ENCODE data around the gene CD99L2. TPM values are rescaled to one million over a fixed set of nuclear protein-coding genes. Genes with fewer than 3 reads are reported as not detected.

Gene CD99L2, protein sequence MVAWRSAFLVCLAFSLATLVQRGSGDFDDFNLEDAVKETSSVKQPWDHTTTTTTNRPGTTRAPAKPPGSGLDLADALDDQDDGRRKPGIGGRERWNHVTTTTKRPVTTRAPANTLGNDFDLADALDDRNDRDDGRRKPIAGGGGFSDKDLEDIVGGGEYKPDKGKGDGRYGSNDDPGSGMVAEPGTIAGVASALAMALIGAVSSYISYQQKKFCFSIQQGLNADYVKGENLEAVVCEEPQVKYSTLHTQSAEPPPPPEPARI
- 67.2 and 68.0 TPM in 2 replicates for total RNA-seq

DNA sequence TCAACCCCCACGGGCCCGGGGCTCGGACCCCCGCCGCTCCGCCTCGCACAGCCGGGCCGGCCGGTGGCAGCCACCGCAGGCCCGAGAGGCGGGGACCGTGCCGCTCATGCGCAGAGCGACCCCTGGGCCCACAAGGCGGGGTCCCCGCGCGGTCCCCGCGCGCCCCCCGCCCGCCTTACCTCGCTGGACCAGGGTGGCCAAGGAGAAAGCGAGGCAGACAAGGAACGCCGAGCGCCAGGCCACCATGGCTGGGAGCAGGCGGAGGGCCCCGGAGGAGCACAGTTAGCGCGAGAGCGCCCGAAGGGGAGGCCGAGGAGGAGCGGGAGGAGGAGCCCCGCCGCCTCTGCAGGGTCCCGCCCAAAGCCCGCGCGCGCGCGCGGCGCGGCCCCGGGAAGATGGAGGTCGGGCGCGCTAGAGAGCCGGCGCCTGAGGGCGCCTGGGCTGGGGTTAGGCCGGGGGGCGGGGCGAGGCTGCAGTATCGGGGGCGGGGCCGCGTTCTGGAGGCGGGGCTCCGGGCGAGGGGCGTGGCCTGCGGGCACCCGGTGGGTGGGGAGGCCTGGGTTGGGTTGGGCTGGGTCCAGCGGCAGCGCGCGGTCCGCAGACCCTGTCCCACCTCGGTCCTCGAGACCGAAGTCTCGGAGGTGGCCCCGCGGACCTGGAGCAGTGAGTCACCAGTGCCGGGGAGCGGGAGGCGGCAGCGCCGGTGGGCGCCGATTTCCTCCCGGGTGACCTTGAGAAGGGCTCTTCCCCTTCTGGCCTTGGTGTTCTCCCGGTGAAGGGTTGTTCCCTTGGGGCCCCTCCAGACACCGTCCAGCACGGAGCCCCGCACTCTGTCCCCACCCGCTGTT lies at the start of gene CD99L2:
TSS of gene CD99L2 (minus strand) at position 326 of the 848 bp plus-strand sequence. CDS start at position 246, 80 bp downstream.
- no peak for DNase-seq (ENCODE audit: extremely low read depth, low read depth, low spot score)

DNA sequence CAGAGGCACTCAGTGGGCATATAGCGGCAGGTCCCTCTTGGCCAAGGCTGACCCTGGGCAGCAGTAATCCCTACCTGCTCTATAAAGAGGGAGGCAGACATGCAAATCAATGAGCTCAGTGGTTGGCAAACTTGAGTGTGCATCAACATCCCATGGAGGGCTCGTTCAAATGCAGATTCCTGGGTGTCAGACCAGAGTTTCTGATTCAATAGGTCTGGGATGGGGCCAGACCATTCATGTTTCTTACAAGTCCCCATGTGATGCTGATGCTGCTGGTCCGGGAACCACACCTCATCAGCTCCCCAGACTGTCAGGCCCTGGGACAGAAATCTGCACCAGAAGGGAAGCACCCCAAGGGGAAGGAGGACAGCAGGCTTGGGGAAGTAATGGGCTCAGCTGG lies 45.8 kb upstream of the CD99L2 start:
- DNase-seq (ENCODE audit: extremely low read depth, low read depth, low spot score), result no peak

DNA sequence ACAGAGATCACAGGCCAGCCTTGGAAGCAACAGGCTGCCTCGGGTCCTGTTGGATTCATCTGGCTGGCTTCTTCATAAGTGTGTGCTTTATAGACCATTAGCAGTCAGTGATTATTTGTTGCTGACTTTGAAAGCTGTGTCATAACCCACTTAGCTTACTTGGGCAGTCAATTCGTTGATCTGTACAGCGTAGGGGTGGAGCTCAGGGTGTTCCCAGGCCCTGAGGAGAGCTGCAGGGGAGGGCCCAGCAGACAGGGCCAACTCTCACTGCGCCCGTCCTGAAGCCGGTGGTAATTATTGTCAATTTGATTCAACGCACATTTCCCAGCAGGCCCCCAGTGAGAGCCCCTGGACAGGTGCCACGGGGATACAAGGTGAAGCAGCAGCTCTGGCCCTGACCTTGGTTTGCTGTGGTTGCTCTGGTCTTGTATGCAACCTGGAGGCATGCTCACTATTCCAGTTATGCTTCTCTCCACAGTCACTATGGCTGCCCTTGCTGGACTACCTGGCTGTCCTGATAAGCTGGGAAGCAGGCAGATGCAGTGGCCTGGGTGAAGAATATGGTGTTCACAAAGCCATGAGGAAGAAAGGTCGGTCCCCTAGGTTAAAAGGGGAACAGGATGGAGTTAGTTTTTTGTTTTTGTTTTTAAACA lies 44.6 kb upstream of the CD99L2 start:
- no peak for DNase-seq (ENCODE audit: extremely low read depth, low read depth, low spot score)

DNA sequence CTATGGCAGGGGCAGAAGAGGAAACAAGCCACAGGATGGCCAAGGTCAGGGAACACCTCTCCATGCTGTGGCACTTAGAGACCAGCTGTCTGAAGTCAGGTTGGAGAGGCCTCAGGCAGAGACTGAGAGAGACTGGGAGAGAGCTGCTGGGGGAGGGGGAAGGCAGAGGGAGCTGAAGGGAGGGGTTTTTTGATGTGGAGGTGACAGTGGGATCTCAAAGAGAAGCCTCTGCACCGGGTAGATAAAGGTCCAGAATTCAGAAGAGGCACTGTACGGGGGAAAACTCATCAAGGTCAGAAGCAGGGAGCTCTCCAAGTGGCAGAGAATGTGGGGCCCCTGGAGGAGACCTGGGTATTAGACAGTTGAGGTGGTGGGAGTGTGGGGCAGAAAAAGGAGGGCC lies 43.1 kb upstream of the CD99L2 start:
- no peak for DNase-seq (ENCODE audit: extremely low read depth, low read depth, low spot score)

DNA sequence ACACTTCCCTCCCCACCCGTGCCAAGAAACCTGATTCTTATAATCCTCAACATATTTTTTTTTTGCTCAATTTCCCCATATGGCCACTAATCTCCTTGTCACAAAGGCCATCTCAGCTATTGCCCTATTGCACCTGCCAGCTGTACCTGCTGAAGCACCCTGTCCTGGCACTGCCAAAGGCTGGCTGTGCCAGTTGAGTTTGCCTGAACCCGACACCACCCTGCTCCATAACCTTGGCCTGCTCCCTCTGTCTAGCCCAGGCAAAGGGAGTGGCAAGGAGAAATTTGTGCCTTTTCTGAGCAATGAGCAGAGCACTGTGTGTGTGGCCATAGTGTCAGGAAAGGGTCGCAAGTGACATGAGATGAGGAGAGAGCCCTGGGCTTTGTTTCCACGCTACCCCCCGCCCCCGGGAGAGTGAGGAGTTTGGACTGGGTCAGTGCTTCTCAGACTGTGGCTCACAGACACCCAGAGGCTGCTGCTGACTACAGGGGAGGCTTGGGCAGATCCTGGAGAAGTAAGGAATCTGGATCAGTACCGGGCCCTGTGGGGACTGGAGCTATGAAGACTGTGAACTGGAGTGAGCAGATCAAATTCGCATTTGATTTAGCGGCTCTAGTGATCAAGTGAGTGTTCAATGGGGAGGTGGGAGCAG lies 42.5 kb upstream of the CD99L2 start:
- DNase-seq (ENCODE audit: extremely low read depth, low read depth, low spot score), result no peak

DNA sequence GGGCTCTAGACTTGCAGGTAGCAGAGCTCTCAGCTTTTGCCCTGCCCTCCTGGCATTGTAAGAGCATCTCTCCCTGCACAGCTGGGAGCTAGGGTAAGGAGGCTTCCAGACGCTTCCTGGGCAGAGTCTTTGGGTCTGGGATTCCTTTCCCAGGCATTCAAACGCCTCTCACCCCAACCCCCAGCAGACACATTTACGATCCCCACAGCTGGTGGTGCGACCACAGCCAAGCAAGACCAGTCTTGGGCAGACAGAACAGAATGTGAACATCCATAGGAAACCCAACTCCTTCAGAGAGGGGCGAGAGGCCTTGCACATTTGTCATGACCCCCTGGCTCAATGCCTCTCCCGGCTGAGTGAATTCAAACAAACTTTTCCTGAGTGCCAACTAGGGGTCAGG lies 38.1 kb upstream of the CD99L2 start:
- DNase-seq (ENCODE audit: extremely low read depth, low read depth, low spot score), result no peak

DNA sequence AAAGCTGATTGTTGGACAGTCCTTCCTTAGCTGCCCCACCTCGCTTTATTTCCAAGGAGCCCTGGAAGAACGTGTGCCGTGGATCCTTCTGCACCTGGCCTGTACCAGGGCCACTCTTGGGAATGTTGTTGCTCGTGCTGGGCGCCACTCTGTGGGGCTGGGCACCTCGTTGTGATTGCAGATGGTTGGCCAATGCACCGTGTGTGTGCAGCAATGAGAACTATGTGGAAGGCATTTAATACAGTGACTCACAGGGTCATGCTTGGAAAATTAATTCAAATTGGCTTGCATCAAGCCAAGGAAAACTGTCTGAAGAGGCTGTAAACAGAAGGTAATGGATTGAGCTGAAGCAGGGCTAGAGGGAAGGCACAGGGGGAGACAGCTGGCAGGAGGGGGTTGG lies 37.0 kb upstream of the CD99L2 start:
- no peak for DNase-seq (ENCODE audit: extremely low read depth, low read depth, low spot score)

DNA sequence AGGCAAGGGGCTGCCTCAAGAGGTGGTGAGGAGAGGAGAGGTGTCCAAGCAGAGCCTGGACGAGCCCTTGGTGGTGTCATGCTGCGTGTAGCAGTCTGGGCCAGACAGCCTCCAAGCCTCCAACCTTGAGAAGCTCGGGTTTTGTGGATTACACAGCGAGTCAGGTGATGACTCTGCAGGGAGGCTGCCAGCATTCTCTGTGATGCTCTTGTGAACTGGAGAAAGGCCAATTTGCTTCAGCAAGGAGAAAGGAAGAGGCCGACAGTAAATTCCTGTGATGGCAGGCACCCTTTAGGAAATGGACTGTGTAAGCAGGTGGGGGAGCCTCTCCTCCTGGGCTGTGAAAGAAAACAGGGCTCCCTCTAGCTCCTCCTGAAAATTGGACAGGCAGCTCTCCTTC lies 36.0 kb upstream of the CD99L2 start:
- DNase-seq (ENCODE audit: extremely low read depth, low read depth, low spot score), result no peak

DNA sequence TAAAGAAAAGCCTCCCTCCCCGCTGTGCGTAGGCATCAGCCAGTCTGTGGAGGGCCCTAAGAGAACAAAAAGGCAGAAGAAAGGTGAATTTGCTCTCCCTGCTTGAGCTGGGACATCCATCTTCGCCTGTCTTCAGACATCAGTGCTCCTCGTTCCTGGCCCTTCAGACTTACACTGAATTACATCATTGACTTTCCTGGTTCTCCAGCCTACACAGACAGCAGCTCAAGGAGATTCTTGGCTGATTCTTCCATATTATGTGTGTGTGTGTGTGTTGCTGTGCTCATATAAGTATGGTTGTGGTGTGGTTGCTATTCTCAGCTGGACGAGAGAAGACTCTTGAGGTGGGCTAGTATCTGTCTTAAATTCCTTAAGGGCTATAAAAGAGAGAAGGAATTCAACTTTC lies 35.5 kb upstream of the CD99L2 start:
- DNase-seq (ENCODE audit: extremely low read depth, low read depth, low spot score), result no peak

DNA sequence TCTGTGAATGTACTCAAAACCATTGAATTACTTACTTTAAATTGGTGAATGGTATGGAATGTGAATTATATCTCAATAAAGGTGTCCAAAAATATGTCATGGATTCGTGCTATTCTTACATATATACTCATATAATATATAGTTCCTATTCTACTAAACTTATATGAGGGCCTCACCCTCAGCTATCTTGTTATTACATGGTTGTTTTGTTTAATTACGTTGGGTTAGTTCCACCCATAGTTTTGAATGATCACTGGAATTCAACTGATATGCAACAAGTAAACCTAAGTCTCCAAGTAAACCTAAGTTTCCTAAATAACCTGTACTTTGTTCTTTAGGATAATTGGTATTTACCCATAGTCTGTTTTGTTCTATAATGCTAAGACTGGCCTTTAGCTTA lies 30.6 kb upstream of the CD99L2 start:
- DNase-seq (ENCODE audit: extremely low read depth, low read depth, low spot score), result no peak

DNA sequence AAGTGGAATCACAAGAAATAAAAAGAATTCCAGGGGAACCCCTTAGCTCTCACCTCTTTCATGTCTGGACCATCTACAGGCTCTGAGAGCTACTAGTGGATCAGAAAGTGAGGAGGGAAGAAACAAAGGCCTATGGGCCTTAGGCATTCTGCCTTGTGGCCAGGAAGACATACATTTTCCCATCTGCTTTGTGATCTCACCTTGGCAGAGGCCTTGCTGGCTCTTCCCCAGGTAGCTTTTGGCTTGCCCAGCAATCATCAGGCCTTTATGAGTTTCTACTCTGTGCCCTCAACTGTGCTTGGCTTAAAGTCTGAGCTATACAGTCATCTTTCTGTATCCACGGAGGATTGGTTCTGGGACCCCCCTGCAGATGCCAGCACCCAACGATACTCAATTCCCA lies 28.3 kb upstream of the CD99L2 start:
- no peak for DNase-seq (ENCODE audit: extremely low read depth, low read depth, low spot score)

DNA sequence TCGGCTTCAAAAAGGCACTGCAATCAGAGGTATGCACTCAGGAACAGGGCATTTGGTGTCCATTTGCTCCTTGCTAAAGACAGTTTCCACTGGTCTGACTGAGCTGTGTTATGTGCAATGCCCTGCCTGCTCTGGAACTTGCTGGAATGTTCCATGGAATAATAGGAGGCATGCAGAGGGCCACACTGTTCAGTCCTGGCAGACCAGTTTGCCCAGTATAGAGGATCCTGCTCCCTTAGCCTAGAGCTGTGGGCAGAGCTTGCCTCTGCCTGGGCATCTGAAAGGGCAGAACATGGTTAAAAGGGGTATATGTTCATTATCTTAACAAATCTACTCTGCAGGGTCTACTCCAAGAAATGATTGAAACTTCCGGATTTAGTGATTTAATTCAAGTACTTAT lies 27.8 kb upstream of the CD99L2 start:
- DNase-seq (ENCODE audit: extremely low read depth, low read depth, low spot score), result no peak

DNA sequence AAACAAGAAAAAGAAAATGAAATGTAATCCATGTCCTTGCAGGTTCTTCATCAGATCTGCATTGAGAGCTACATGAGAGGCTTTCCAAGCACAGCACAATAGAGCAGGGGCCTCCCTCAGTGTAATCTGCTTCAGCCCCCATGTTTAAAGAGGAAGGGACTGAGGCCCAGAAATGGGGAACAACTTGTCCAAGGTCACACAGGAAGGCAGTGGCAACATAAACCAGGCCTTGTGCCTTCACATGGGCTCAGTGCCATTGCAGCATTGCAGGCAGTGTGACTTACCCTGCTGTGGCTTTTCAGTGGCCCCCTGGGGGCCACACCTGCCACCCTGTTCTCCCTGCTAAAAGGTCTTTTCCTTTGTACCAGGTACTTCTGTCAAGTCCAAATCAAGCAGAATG lies 20.9 kb upstream of the CD99L2 start:
- DNase-seq (ENCODE audit: extremely low read depth, low read depth, low spot score), result no peak

DNA sequence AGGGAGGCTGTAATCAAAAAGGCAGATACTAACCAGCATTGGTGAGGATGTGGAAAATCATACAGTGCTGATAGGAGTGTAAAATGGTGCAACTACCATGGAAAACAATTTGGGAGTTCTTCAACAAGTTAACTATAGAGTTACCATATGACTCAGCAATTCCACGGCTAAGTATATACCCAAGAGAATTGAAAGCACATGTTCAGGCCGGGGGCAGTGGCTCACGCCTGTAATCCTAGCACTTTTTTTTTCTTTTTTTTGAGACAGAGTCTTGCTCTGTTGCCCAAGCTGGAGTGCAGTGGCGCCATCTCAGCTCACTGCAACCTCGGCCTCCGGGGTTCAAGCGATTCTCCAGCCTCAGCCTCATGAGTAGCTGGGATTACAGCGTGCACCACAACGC lies 15.0 kb upstream of the CD99L2 start:
- DNase-seq (ENCODE audit: extremely low read depth, low read depth, low spot score), result no peak

DNA sequence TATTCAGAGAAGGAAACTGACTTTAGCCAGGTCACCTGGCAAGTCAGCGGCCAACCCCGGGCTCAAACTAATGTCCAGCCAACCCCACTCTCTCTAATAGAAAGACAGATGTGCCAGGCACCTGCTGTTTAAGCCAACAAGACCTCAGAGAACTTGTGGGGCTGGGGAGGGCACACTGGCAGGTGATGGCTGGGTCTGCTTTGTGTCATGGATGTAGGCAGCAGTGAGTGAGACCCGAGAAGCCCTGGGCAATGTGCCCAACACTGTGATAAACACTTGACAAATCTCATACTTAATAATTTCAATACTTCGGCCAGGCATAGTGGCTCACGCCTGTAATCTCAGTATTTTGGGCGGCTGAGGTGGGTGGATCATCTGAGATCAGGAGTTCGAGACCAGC lies 9.0 kb upstream of the CD99L2 start:
- no peak for DNase-seq (ENCODE audit: extremely low read depth, low read depth, low spot score)

DNA sequence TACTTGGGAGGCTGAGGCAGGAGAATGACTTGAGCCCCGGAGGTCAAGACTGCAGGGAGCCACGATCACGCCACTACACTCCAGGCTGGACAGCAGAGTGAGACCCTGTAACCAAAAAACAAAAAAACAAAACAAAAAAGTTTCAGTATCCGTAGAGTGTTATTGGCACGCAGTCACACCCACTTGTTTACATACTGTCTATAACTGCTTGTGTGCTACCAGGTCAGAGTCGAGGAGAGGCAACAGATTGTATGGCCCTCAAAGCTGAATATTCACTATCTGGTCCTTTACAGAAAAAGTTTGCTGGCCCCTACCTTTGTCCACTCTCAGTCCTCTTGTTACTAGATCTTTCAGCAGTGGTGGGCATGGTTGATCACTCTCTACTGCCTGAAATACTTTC lies 8.2 kb upstream of the CD99L2 start:
- no peak for DNase-seq (ENCODE audit: extremely low read depth, low read depth, low spot score)

DNA sequence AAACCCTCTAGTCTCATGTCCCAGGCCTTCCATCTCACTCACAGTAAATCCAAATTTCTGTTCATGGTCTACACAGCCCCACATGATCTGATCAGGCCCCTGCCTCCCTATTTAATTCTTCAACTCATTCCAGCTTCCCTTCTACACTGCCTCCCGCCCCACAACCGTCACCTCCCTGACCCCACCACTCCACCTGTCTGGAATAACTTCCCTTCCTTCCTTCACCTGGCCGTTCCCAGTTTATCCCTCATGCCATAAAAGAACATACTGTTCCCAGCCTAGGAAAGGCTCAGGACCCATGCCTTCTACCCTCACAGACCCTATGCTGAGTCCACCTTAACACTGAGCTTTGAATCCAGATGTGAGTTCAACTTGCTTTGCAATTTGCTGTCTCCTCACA lies 6.8 kb upstream of the CD99L2 start:
- DNase-seq (ENCODE audit: extremely low read depth, low read depth, low spot score), result no peak

DNA sequence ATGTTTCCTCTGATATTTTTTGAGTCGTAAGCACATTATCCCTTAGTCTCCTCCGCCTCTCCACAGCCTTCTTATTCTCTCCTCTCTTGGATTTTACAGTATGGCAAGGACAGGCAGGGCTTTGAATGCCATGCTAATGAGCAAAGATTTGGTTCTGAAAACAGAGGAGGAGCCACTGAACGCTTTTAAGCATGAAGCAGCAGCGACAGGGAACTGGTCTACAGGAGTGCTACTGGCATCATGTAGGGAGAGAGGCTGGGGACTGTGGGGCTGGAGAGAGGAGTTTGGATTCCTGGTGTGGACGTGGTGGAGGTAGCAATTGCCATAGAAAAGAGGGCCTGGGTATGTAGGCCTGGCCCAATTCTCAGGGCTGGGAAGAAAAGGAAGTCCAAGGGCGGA lies 4.6 kb upstream of the CD99L2 start:
- DNase-seq (ENCODE audit: extremely low read depth, low read depth, low spot score), result no peak

DNA sequence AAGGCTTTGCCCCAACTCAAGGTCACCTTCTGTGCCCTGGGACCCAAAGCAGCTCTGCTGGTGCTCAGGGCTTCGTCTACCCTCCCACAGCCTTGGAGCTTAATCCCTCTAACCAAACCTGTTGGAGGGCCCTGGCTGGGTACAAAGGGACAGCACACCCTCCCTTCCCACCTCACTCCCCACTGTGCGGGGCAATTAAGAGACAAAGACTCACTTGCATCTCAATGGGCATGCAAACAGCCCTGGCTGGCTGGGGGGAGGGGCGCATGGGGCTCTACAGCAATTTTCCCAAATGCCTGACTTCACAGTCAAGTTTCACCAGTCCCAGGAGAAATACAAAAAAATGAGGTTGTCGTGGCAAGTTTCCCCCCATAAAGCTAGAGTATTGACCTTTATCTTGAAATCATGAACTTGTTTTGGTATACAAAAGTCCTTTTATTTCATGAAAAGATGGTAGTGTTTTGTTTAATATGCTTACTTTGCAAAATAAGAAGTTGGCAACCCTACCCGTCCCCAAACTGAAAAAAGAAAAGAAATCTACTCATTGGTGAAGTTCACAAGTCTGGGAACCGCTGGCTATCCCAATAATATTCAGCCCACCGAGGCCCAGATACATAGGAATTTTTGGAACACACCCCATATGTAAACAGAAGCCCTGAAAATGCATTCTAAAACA lies 4.1 kb upstream of the CD99L2 start:
- DNase-seq (ENCODE audit: extremely low read depth, low read depth, low spot score), result no peak

DNA sequence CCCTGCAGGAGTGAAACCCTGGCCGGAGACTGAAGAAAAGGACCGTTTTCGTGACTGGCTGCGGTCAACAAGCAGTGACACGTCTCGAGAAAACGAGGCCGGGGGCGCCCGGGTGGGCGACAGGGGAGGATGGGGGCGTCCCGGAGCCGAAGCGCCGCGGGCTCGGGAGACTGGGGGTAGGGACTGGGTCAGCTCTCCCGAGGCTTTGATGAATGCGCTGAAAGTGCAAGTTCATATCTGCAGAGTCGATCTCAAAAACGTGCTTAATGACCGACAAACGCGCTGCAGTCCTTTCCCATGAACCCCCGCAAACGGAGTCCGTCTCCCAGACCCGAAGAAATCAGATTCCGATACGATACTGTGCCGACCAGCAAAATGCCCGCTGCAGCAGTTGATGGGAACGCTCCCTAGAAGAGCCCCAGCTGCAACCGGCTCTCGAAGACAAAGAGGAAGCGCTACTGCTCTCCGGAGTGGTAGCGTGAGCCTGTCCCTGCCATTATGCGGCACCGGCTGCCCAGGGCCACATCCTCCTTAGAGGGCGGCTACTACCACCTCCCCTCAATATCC lies 806 bp upstream of the CD99L2 start:
- DNase-seq (ENCODE audit: extremely low read depth, low read depth, low spot score), result no peak
